Smooth muscle cell (in vitro differentiated cells): Measurements from ENCODE around the gene CDKAL1. TPM values are rescaled to one million over a fixed set of nuclear protein-coding genes. Genes with fewer than 3 reads are reported as not detected.

Source experiments
- DNase-seq: peaks from one replicate; lab custom pipeline; 2025; ENCODE audit not compliant: unreplicated experiment; lab: John Stamatoyannopoulos, UW
- H2AFZ ChIP-seq: fragments of 200-600 bp; sonication (generic); 2 replicates; pipeline ENCODE4 v1.6.0; 2016; ENCODE audit warnings: antibody characterized with exemption, low read depth, mild to moderate bottlenecking
- H3F3A ChIP-seq: fragments of 200-600 bp; sonication (generic); 2 replicates; pipeline ENCODE4 v1.6.0; 2017; ENCODE audit warnings: antibody characterized with exemption, low read depth
- H3K27ac ChIP-seq: fragments of 200-600 bp; sonication (generic); 2 replicates; pipeline ENCODE4 v1.5.1; 2016; ENCODE audit warnings: low read depth, mild to moderate bottlenecking
- H3K27me3 ChIP-seq: fragments of 200-600 bp; sonication (generic); 2 replicates; pipeline ENCODE4 v1.6.1; 2016; ENCODE audit warnings: low read depth, mild to moderate bottlenecking
- H3K36me3 ChIP-seq: fragments of 200-600 bp; sonication (generic); 2 replicates; pipeline ENCODE4 v1.5.1; 2016; ENCODE audit warnings: low read depth
- H3K4me1 ChIP-seq: fragments of 200-600 bp; sonication (generic); 2 replicates; pipeline ENCODE4 v1.5.1; 2016; ENCODE audit warnings: low read depth
- H3K4me2 ChIP-seq: fragments of 200-600 bp; sonication (generic); 2 replicates; pipeline ENCODE4 v1.6.0; 2016; ENCODE audit warnings: mild to moderate bottlenecking
- H3K4me3 ChIP-seq: fragments of 200-600 bp; sonication (generic); 2 replicates; pipeline ENCODE4 v1.5.1; 2016; ENCODE audit warnings: mild to moderate bottlenecking
- H3K79me2 ChIP-seq: fragments of 200-600 bp; sonication (generic); 2 replicates; pipeline ENCODE4 v1.6.0; 2016; ENCODE audit warnings: low read depth, mild to moderate bottlenecking
- H3K9ac ChIP-seq: fragments of 200-600 bp; sonication (generic); 2 replicates; pipeline ENCODE4 v1.6.0; 2016; ENCODE audit warnings: low read depth
- H3K9me3 ChIP-seq: fragments of 200-600 bp; sonication (generic); replicated peaks from 2 replicates; pipeline ENCODE4 v1.5.1; 2016; ENCODE audit warnings: low read depth
- H4K20me1 ChIP-seq: fragments of 200-600 bp; sonication (generic); 2 replicates; pipeline ENCODE4 v1.6.0; 2016; ENCODE audit warnings: low read depth
- WGBS: methylation state at CpG from one replicate; pipeline ENCODE4 v1.1.7; 2016; ENCODE audit warnings: low lambda C conversion rate; 5-methylcytosine and 5-hydroxymethylcytosine counted together
- polyA plus RNA-seq: library from polyadenylated mRNA; unstranded; fragments of >200 nt; fragmentation: Nextera tagmentation; extraction: Ambion mirVana; gene quantifications from 2 replicates; pipeline ENCODE4 v1.2.1, GENCODE V29; 2016
- total RNA-seq: library from RNA; depleted of rRNA; stranded (reverse); fragments of >200 nt; gene quantifications from 2 replicates; pipeline ENCODE4 v1.2.3, GENCODE V29; 2014
- TF ChIP-seq, protein P1 (sequence below): fragments of 200-600 bp; sonication (generic); IDR thresholded peaks from 2 replicates; pipeline ENCODE4 v1.5.1; 2017; ENCODE audit warnings: borderline replicate concordance, mild to moderate bottlenecking, antibody characterized with exemption; ENCODE audit not compliant: insufficient read depth, poor library complexity, severe bottlenecking

CDKAL1 gene
- total and polyA plus RNA-seq, 2 experiments from 2014 or later = 16.5 to 16.6 TPM

- no peak overlapping the region for H3K4me2 ChIP-seq
- 85% methylated on average over 2 of the region's 2 CpGs for WGBS
- H3K27ac ChIP-seq = peak overlapping the region; percentile 89
- TF ChIP-seq, protein P1, sequence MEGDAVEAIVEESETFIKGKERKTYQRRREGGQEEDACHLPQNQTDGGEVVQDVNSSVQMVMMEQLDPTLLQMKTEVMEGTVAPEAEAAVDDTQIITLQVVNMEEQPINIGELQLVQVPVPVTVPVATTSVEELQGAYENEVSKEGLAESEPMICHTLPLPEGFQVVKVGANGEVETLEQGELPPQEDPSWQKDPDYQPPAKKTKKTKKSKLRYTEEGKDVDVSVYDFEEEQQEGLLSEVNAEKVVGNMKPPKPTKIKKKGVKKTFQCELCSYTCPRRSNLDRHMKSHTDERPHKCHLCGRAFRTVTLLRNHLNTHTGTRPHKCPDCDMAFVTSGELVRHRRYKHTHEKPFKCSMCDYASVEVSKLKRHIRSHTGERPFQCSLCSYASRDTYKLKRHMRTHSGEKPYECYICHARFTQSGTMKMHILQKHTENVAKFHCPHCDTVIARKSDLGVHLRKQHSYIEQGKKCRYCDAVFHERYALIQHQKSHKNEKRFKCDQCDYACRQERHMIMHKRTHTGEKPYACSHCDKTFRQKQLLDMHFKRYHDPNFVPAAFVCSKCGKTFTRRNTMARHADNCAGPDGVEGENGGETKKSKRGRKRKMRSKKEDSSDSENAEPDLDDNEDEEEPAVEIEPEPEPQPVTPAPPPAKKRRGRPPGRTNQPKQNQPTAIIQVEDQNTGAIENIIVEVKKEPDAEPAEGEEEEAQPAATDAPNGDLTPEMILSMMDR = no peak
- H3K9ac ChIP-seq = peak overlapping the region; percentile 55
- H3K36me3 ChIP-seq = no peaks in the 10 kb centered on the region
- H3K79me2 ChIP-seq = no peaks in the 10 kb centered on the region
- H4K20me1 ChIP-seq = no peaks in the 10 kb centered on the region
- no peak overlapping the region for H3K4me3 ChIP-seq
- no peak for DNase-seq
- H2AFZ ChIP-seq = no peak overlapping the region
- H3K9me3 ChIP-seq = no peaks in the 10 kb centered on the region
- H3K4me1 ChIP-seq = no peaks in the 10 kb centered on the region
- H3K27me3 ChIP-seq = no peaks in the 10 kb centered on the region
- no peaks in the 10 kb centered on the region for H3F3A ChIP-seq
Observed at GRCh38 chr6:21027507-21027906, 493.2 kb downstream of the CDKAL1 start.

GRCh38 chr6:21031182-21031581 is 496.9 kb downstream of the CDKAL1 start:
- TF ChIP-seq, protein P1 = no peak

DNA sequence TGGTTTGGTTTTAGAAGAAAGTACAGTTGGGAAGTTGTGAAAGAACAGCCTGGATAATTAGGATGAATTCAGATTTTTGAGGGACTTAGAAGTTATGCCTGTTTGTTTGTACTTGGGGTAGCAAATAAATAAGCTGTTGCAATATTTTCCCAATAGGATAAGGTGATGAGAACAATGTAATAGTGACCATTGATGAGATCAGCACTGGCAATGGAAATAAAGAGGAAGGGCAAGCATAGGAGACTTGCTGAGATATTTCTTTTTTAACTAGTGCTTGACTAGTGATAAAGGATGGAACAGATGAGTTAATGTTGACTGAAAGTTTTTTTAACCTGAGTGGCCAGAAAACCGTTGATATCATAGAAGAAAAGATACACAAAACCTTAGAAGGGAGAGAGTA is 498.8 kb downstream of the CDKAL1 start:
- TF ChIP-seq, protein P1 = no peak
- H2AFZ ChIP-seq = no peak overlapping the region
- H3K9ac ChIP-seq = no peak overlapping the region
- peaks cover 5% of the 10 kb centered on the region for H3F3A ChIP-seq
- H3K9me3 ChIP-seq = no peaks in the 10 kb centered on the region
- H3K36me3 ChIP-seq = no peaks in the 10 kb centered on the region
- H3K27me3 ChIP-seq = no peaks in the 10 kb centered on the region
- peak overlapping the region; percentile 40 for H3K4me2 ChIP-seq
- no peaks in the 10 kb centered on the region for H3K4me1 ChIP-seq
- no peaks in the 10 kb centered on the region for H3K79me2 ChIP-seq
- H4K20me1 ChIP-seq = no peaks in the 10 kb centered on the region
- WGBS = 81% methylated on average over 1 of the region's 1 CpG
- H3K27ac ChIP-seq = peak overlapping the region; percentile 39
- no peak for DNase-seq
- no peak overlapping the region for H3K4me3 ChIP-seq

More at GRCh38 chr6:21031182-21031581, 496.9 kb downstream of the CDKAL1 start:
- no peaks in the 10 kb centered on the region for H3K79me2 ChIP-seq
- no peaks in the 10 kb centered on the region for H3K9me3 ChIP-seq
- no peaks in the 10 kb centered on the region for H3K27me3 ChIP-seq
- H3F3A ChIP-seq = peaks cover 5% of the 10 kb centered on the region
- 95% methylated on average over 5 of the region's 5 CpGs for WGBS
- H3K4me1 ChIP-seq = no peaks in the 10 kb centered on the region
- H3K9ac ChIP-seq = no peak overlapping the region
- H2AFZ ChIP-seq = no peak overlapping the region
- no peak for DNase-seq
- no peaks in the 10 kb centered on the region for H4K20me1 ChIP-seq
- no peaks in the 10 kb centered on the region for H3K36me3 ChIP-seq
- no peak overlapping the region for H3K4me2 ChIP-seq
- H3K4me3 ChIP-seq = no peak overlapping the region
- no peak overlapping the region for H3K27ac ChIP-seq

GRCh38 chr6:21033575-21034026 is 499.3 kb downstream of the CDKAL1 start:
- TF ChIP-seq, protein P1 = no peak
- H2AFZ ChIP-seq = no peak overlapping the region
- DNase-seq = no peak
- H3K9ac ChIP-seq = peak overlapping the region; percentile 30
- peaks cover 5% of the 10 kb centered on the region for H3F3A ChIP-seq
- H4K20me1 ChIP-seq = no peaks in the 10 kb centered on the region
- H3K27me3 ChIP-seq = no peaks in the 10 kb centered on the region
- no peaks in the 10 kb centered on the region for H3K36me3 ChIP-seq
- peak overlapping the region; percentile 40 for H3K4me2 ChIP-seq
- H3K27ac ChIP-seq = peak overlapping the region; percentile 39
- WGBS = 31% methylated on average over 4 of the region's 4 CpGs
- H3K9me3 ChIP-seq = no peaks in the 10 kb centered on the region
- no peaks in the 10 kb centered on the region for H3K79me2 ChIP-seq
- no peaks in the 10 kb centered on the region for H3K4me1 ChIP-seq
- H3K4me3 ChIP-seq = no peak overlapping the region
